Uterus (tissue), 4 donors: ENCODE results near the gene CD5L. TPM values are rescaled to one million over a fixed set of nuclear protein-coding genes. Genes with fewer than 3 reads are reported as not detected.

Experiments used
- DNase-seq, 2 donors: peaks; one replicate each; pipeline ENCODE4 v3.0.0-alpha.2; 2019 to 2020
- H3K27ac ChIP-seq, 2 donors: fragments of 200-600 bp; sonication (generic); 1 replicate in 1 of 2; 2 replicates in 1 of 2; pipeline ENCODE4 v1.5.1; 2016 to 2018
- H3K27me3 ChIP-seq, 2 donors: fragments of 200-600 bp; sonication (generic); one replicate each; pipeline ENCODE4 v1.5.1; 2018 to 2019; ENCODE audit warnings: control low read depth in 1 of 2
- H3K36me3 ChIP-seq, 2 donors: fragments of 200-600 bp; sonication (generic); one replicate each; pipeline ENCODE4 v1.5.1; 2019; ENCODE audit warnings: control low read depth in 1 of 2
- H3K4me1 ChIP-seq, 2 donors: fragments of 200-600 bp; sonication (generic); one replicate each; pipeline ENCODE4 v1.5.1; 2018 to 2019; ENCODE audit warnings: control low read depth in 1 of 2
- H3K4me3 ChIP-seq, 2 donors: fragments of 200-600 bp; sonication (generic); 1 replicate in 1 of 2; 2 replicates in 1 of 2; pipeline ENCODE4 v1.5.1; 2018 to 2019; ENCODE audit warnings: mild to moderate bottlenecking in 1 of 2
- H3K9me3 ChIP-seq, 2 donors: fragments of 200-600 bp; sonication (generic); one replicate each; pipeline ENCODE4 v1.5.1; 2019; ENCODE audit warnings: control low read depth in 1 of 2
- CTCF ChIP-seq, 4 experiments: fragments of 200-600 bp in 2 of 4; fragments of 450-650 bp in 2 of 4; sonication (generic) in 2 of 4; IDR thresholded peaks; one replicate each; pipeline ENCODE4 v1.5.1; 2016 to 2019; ENCODE audit warnings: antibody characterized with exemption in 4 of 4, mild to moderate bottlenecking in 2 of 4, moderate library complexity in 1 of 4
- POLR2A ChIP-seq, 2 donors: fragments of 450-650 bp; IDR thresholded peaks; one replicate each; pipeline ENCODE4 v1.6.1; 2016; ENCODE audit warnings: antibody characterized with exemption in 2 of 2, mild to moderate bottlenecking in 1 of 2, moderate library complexity in 1 of 2
- intact Hi-C: fragments of 100-400 bp; cut with DNase I; formaldehyde crosslinking; loops from one replicate; pipeline ENCODE4 v1.15.1; 2023; ENCODE audit warnings: low total_unique reads
- total RNA-seq, 4 donors: library from RNA; depleted of rRNA in 3 of 4; stranded (reverse); fragments of >200 nt in 3 of 4; gene quantifications; one replicate each; pipeline versions ENCODE4 v1.1.0 to v1.2.4, GENCODE V29; 2014 to 2023
- donor health status: DM: yes; HTN: yes; CAD: no.

Gene CD5L
- total RNA-seq, 4 donors from 2014 or later, result not detected

- H3K27me3 ChIP-seq, result no peaks in the 10 kb centered on the region
- no peaks in the 10 kb centered on the region for H3K9me3 ChIP-seq
- H3K36me3 ChIP-seq, result no peaks in the 10 kb centered on the region
- intact Hi-C loops, result no loop called here
- TF ChIP-seq POLR2A (IDR thresholded peaks at IDR 0.05), result no peak
- no peak for TF ChIP-seq CTCF (IDR thresholded peaks at IDR 0.05)
- H3K27ac ChIP-seq, result no peak overlapping the region
- DNase-seq, result no peak
- no peaks in the 10 kb centered on the region for H3K4me1 ChIP-seq
- H3K4me3 ChIP-seq, result no peak overlapping the region
Measured at GRCh38 chr1:157831968-157832626, 9.5 kb downstream of the CD5L start.

- Histone ChIP-seq H3K27ac (no peak overlapping the region), H3K4me3 (no peak overlapping the region), H3K36me3 (no peaks in the 10 kb centered on the region), H3K4me1 (no peaks in the 10 kb centered on the region), H3K9me3 (no peaks in the 10 kb centered on the region), H3K27me3 (no peaks in the 10 kb centered on the region)
- intact Hi-C loops, result no loop called here
- no peak for TF ChIP-seq POLR2A (IDR thresholded peaks at IDR 0.05)
- TF ChIP-seq CTCF (IDR thresholded peaks at IDR 0.05), result no peak
- no peak for DNase-seq
Measured at GRCh38 chr1:157830887-157831286, 10.7 kb downstream of the CD5L start.

- Histone ChIP-seq H3K27me3 (no peaks in the 10 kb centered on the region), H3K9me3 (no peaks in the 10 kb centered on the region), H3K4me1 (no peaks in the 10 kb centered on the region), H3K36me3 (no peaks in the 10 kb centered on the region), H3K4me3 (no peak overlapping the region), H3K27ac (no peak overlapping the region)
- intact Hi-C loops, result no loop called here
- DNase-seq, result no peak
- TF ChIP-seq CTCF (IDR thresholded peaks at IDR 0.05), result no peak
- no peak for TF ChIP-seq POLR2A (IDR thresholded peaks at IDR 0.05)
Measured at GRCh38 chr1:157829711-157830110, 11.9 kb downstream of the CD5L start.

- no peak overlapping the region for H3K4me3 ChIP-seq
- intact Hi-C loops, result no loop called here
- H3K36me3 ChIP-seq, result no peaks in the 10 kb centered on the region
- TF ChIP-seq POLR2A (IDR thresholded peaks at IDR 0.05), result no peak
- no peak for TF ChIP-seq CTCF (IDR thresholded peaks at IDR 0.05)
- H3K9me3 ChIP-seq, result no peaks in the 10 kb centered on the region
- no peaks in the 10 kb centered on the region for H3K27me3 ChIP-seq
- no peak for DNase-seq
- no peak overlapping the region for H3K27ac ChIP-seq
- no peaks in the 10 kb centered on the region for H3K4me1 ChIP-seq
Measured at GRCh38 chr1:157829210-157829609, 12.4 kb downstream of the CD5L start.

- H3K27ac ChIP-seq, result no peak overlapping the region
- TF ChIP-seq POLR2A (IDR thresholded peaks at IDR 0.05) (no peak), CTCF (IDR thresholded peaks at IDR 0.05) (no peak)
- H3K9me3 ChIP-seq, result no peaks in the 10 kb centered on the region
- H3K36me3 ChIP-seq, result no peaks in the 10 kb centered on the region
- H3K4me3 ChIP-seq, result no peak overlapping the region
- no peaks in the 10 kb centered on the region for H3K27me3 ChIP-seq
- no peaks in the 10 kb centered on the region for H3K4me1 ChIP-seq
- intact Hi-C loops, result no loop called here
- DNase-seq, result no peak
Measured at GRCh38 chr1:157820299-157820698, 21.3 kb downstream of the CD5L start.
